HCT116 (cell line): ENCODE data around the gene ADIG. TPM values are rescaled to one million over a fixed set of nuclear protein-coding genes. Genes with fewer than 3 reads are reported as not detected.

Experiments used
- ATAC-seq: fragments of 200-7000 bp; cut with Tn5 transposase; 2 replicates; pipeline ENCODE4 v1.9.1; 2020; ENCODE audit warnings: mild to moderate bottlenecking, moderate library complexity
- BruUV-seq: library from RNA; stranded (reverse); fragments of 400-500 nt; replicated peaks from 2 replicates; lab custom pipeline; 2021; lab: Mats Ljungman, UMichigan
- CTCF ChIA-PET: fragments of 300-600 bp; sonication (Branson Sonifier 250); formaldehyde crosslinking; loops from one replicate; lab custom pipeline; 2021; ENCODE audit warnings: antibody characterized with exemption; lab: Charles Lee
- POLR2A ChIA-PET: fragments of 300-600, 350-600 bp; sonication (Branson Sonifier 250); formaldehyde crosslinking; loops from one replicate; lab custom pipeline; 2021; ENCODE audit warnings: antibody characterized with exemption; lab: Charles Lee
- RAD21 ChIA-PET, 2 experiments: fragments of 300-600 bp; sonication (Branson Sonifier 250); formaldehyde crosslinking; loops; one replicate each; lab custom pipeline; 2023; ENCODE audit warnings: low total read pairs in 2 of 2; ENCODE audit not compliant: uncharacterized antibody in 2 of 2, unreplicated experiment in 2 of 2, low non-redundant PET in 1 of 2; lab: Charles Lee
- DNase-seq: peaks from one replicate; pipeline ENCODE4 v3.0.0-alpha.2; 2010; ENCODE audit warnings: low read depth, low spot score
- H2AFZ ChIP-seq: fragments of 200-600 bp; shearing (Covaris generic), sonication (generic); 2 replicates; pipeline ENCODE4 v1.6.1; 2017; ENCODE audit warnings: low read depth, mixed run types, mixed read lengths, antibody characterized with exemption, low read length; ENCODE audit not compliant: poor library complexity, severe bottlenecking
- H3K27ac ChIP-seq: 2 replicates; pipeline ENCODE4 v1.5.1; 2012; ENCODE audit warnings: low read depth, low read length
- H3K27me3 ChIP-seq: fragments of 200-600 bp; sonication (generic); 2 replicates; pipeline ENCODE4 v1.6.1; 2016; ENCODE audit warnings: mixed run types, low read length, mixed read lengths; ENCODE audit not compliant: insufficient read depth
- H3K36me3 ChIP-seq, 2 experiments: fragments of 200-500 bp in 1 of 2; fragments of 200-600 bp in 1 of 2; sonication (Bioruptor generic) in 1 of 2; sonication (generic) in 1 of 2; 2 replicates each; pipeline versions ENCODE4 v1.5.1 to v1.6.1; 2014 to 2016; ENCODE audit warnings: low read length in 2 of 2, inconsistent platforms in 1 of 2, mixed read lengths in 1 of 2, mixed run types in 1 of 2; ENCODE audit not compliant: insufficient read depth in 2 of 2, control insufficient read depth in 1 of 2
- H3K4me1 ChIP-seq, 2 experiments: fragments of 200-600 bp in 1 of 2; sonication (generic) in 1 of 2; 2 replicates each; pipeline versions ENCODE4 v1.5.1 to v1.6.1; 2012 to 2017; ENCODE audit warnings: low read length in 2 of 2, inconsistent platforms in 1 of 2, mild to moderate bottlenecking in 1 of 2, mixed read lengths in 1 of 2, mixed run types in 1 of 2, moderate library complexity in 1 of 2; ENCODE audit not compliant: insufficient read depth in 2 of 2, control insufficient read depth in 1 of 2
- H3K4me2 ChIP-seq: fragments of 200-600 bp; sonication (generic); 2 replicates; pipeline ENCODE4 v1.6.1; 2017; ENCODE audit warnings: mixed run types, low read length, mixed read lengths
- H3K4me3 ChIP-seq, 2 experiments: fragments of 200-600 bp in 1 of 2; sonication (generic) in 1 of 2; replicated peaks in 1 of 2; 2 replicates each; pipeline ENCODE4 v1.5.1; 2011 to 2016; ENCODE audit warnings: low read length in 2 of 2, control low read depth in 1 of 2, low read depth in 1 of 2, mild to moderate bottlenecking in 1 of 2, mixed read lengths in 1 of 2, mixed run types in 1 of 2
- H3K79me2 ChIP-seq: fragments of 200-600 bp; sonication (generic); 2 replicates; pipeline ENCODE4 v1.6.1; 2017; ENCODE audit warnings: mild to moderate bottlenecking, mixed run types, low read length, moderate library complexity, mixed read lengths; ENCODE audit not compliant: insufficient read depth
- H3K9ac ChIP-seq: fragments of 200-600 bp; sonication (generic); 2 replicates; pipeline ENCODE4 v1.6.1; 2016; ENCODE audit warnings: low read length, mixed read lengths
- H3K9me2 ChIP-seq: fragments of 200-600 bp; sonication (generic), shearing (Covaris generic); 2 replicates; pipeline ENCODE4 v1.6.1; 2017; ENCODE audit warnings: mixed run types, mild to moderate bottlenecking, moderate library complexity; ENCODE audit not compliant: insufficient read depth
- H3K9me3 ChIP-seq, 2 experiments: fragments of 200-500 bp in 1 of 2; fragments of 200-600 bp in 1 of 2; sonication (Bioruptor generic) in 1 of 2; sonication (generic) in 1 of 2; 2 replicates each; pipeline ENCODE4 v1.6.1; 2014 to 2017; ENCODE audit warnings: low read length in 2 of 2, mixed read lengths in 2 of 2, inconsistent platforms in 1 of 2, low read depth in 1 of 2, mild to moderate bottlenecking in 1 of 2, mixed run types in 1 of 2, moderate library complexity in 1 of 2; ENCODE audit not compliant: control insufficient read depth in 1 of 2, insufficient read depth in 1 of 2
- H4K20me1 ChIP-seq: fragments of 200-600 bp; sonication (generic), shearing (Covaris generic); 2 replicates; pipeline ENCODE4 v1.6.1; 2017; ENCODE audit warnings: mixed run types, mild to moderate bottlenecking, moderate library complexity; ENCODE audit not compliant: insufficient read depth
- EGR1 ChIP-seq: IDR thresholded peaks from 2 replicates; pipeline ENCODE4 v1.6.1; 2012; ENCODE audit warnings: low read depth
- EZH2phosphoT487 ChIP-seq: fragments of 200-600 bp; IDR thresholded peaks from 2 replicates; pipeline ENCODE4 v1.6.1; 2018; ENCODE audit warnings: antibody characterized with exemption, borderline replicate concordance
- JUND ChIP-seq: IDR thresholded peaks from 2 replicates; pipeline ENCODE4 v1.6.1; 2012
- POLR2A ChIP-seq: IDR thresholded peaks from 2 replicates; pipeline ENCODE4 v1.7.0; 2011; ENCODE audit warnings: borderline replicate concordance; ENCODE audit not compliant: insufficient read depth, insufficient read length; ENCODE audit errors: extremely low read depth
- POLR2AphosphoS5 ChIP-seq: IDR thresholded peaks from 2 replicates; pipeline ENCODE4 v1.6.1; 2011; ENCODE audit warnings: mild to moderate bottlenecking, low read depth, low read length, moderate library complexity
- SRF ChIP-seq: IDR thresholded peaks from 2 replicates; pipeline ENCODE4 v1.6.1; 2012; ENCODE audit warnings: low read depth
- TCF7L2 ChIP-seq: IDR thresholded peaks from 2 replicates; pipeline ENCODE4 v1.7.0; 2011; ENCODE audit warnings: borderline replicate concordance, inconsistent platforms; ENCODE audit not compliant: insufficient read depth, insufficient read length; ENCODE audit errors: extremely low read depth
- ZFX ChIP-seq: fragments of 450-650 bp; IDR thresholded peaks from 2 replicates; pipeline ENCODE4 v1.6.1; 2017
- ZNF274 ChIP-seq: fragments of 200-500 bp; sonication (Bioruptor generic); IDR thresholded peaks from 2 replicates; pipeline ENCODE4 v1.6.1; 2014; ENCODE audit warnings: mild to moderate bottlenecking, low read depth, low read length, inconsistent platforms
- intact Hi-C: fragments of 100-400 bp; cut with micrococcal nuclease; formaldehyde crosslinking; loops from 2 replicates; pipeline ENCODE4 v1.10.0; 2022
- total RNA-seq: library from RNA; stranded (reverse); gene quantifications from one replicate; pipeline ENCODE4 v1.2.1, GENCODE V29; 2021; ENCODE audit not compliant: unreplicated experiment
- TF ChIP-seq, protein P1 (sequence below): IDR thresholded peaks from 2 replicates; pipeline ENCODE4 v1.6.1; 2012; ENCODE audit warnings: low read depth

Gene ADIG
- total RNA-seq, 1 experiment from 2014 or later: not detected

GRCh38 chr20:38586181-38586525 is 5.2 kb downstream of the ADIG start:
- DNase-seq (no peak), ATAC-seq (no peak)
- CTCF ChIA-PET: no interaction called here
- Histone ChIP-seq H3K27me3 (0 out of 2 replicates have a peak, but pooled peaks cover 3% of the 10 kb centered on the region), H3K79me2 (no peaks in the 10 kb centered on the region), H3K9me3 (no peaks in the 10 kb centered on the region), H3K4me1 (no peaks in the 10 kb centered on the region), H3K9ac (no peak overlapping the region), H3K36me3 (no peaks in the 10 kb centered on the region), H2AFZ (no peak overlapping the region), H4K20me1 (no peaks in the 10 kb centered on the region), H3K27ac (no peak overlapping the region), H3K9me2 (no peaks in the 10 kb centered on the region), H3K4me3 (no peak overlapping the region), H3K4me2 (no peak overlapping the region)
- TF ChIP-seq, protein P1, sequence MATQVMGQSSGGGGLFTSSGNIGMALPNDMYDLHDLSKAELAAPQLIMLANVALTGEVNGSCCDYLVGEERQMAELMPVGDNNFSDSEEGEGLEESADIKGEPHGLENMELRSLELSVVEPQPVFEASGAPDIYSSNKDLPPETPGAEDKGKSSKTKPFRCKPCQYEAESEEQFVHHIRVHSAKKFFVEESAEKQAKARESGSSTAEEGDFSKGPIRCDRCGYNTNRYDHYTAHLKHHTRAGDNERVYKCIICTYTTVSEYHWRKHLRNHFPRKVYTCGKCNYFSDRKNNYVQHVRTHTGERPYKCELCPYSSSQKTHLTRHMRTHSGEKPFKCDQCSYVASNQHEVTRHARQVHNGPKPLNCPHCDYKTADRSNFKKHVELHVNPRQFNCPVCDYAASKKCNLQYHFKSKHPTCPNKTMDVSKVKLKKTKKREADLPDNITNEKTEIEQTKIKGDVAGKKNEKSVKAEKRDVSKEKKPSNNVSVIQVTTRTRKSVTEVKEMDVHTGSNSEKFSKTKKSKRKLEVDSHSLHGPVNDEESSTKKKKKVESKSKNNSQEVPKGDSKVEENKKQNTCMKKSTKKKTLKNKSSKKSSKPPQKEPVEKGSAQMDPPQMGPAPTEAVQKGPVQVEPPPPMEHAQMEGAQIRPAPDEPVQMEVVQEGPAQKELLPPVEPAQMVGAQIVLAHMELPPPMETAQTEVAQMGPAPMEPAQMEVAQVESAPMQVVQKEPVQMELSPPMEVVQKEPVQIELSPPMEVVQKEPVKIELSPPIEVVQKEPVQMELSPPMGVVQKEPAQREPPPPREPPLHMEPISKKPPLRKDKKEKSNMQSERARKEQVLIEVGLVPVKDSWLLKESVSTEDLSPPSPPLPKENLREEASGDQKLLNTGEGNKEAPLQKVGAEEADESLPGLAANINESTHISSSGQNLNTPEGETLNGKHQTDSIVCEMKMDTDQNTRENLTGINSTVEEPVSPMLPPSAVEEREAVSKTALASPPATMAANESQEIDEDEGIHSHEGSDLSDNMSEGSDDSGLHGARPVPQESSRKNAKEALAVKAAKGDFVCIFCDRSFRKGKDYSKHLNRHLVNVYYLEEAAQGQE: no peak
- no peak for TF ChIP-seq POLR2A
- no peak for TF ChIP-seq POLR2AphosphoS5
- TF ChIP-seq JUND: no peak
- no peak for TF ChIP-seq EZH2phosphoT487
- TF ChIP-seq ZFX: no peak
- no peak for TF ChIP-seq ZNF274
- no peak for TF ChIP-seq SRF
- no peak for TF ChIP-seq EGR1
- TF ChIP-seq TCF7L2: no peak
- POLR2A ChIA-PET: no interaction called here
- RAD21 ChIA-PET: no interaction called here
- no TSS peak for BruUV-seq
- intact Hi-C loops: no loop called here
